ENCODE results near the gene SRRM4.

Gene SRRM4

DNA sequence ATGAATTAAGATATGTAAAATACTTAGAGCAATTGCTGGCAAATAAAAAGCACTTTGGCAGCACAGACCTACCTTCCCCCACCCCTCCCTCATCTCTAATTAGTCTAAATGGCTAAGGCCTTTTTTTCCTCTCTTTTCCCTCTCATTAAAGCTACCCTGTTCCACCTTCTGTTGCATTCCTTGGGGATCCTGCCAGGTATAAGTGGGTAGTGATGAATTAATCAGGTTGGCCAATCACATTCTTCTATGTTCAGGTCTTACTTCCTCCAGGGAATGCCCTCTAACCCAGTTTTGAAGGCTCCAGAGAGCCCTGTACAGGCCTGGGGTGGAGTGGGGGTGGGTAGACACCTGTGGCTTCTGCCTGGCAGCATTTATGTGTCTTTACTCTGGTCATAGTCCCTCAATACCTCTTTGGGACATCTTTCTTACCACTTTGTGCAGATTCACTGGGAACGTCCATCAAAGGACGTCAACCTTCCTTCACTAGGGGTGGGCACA is 225.8 kb downstream of the SRRM4 start:
- ATAC-seq (ENCODE audit: low read depth): no peak
- H3K9me3 Mint-ChIP-seq: peaks cover 1% of the 10 kb centered on the region
- no peaks in the 10 kb centered on the region for H3K36me3 Mint-ChIP-seq
- no peak for DNase-seq (ENCODE audit: low spot score in 2 of 2)
- H3K27ac Mint-ChIP-seq: no peak overlapping the region
- no peaks in the 10 kb centered on the region for H3K4me1 Mint-ChIP-seq
- H3K27me3 Mint-ChIP-seq: no peaks in the 10 kb centered on the region
- H3K4me3 Mint-ChIP-seq: no peak overlapping the region

DNA sequence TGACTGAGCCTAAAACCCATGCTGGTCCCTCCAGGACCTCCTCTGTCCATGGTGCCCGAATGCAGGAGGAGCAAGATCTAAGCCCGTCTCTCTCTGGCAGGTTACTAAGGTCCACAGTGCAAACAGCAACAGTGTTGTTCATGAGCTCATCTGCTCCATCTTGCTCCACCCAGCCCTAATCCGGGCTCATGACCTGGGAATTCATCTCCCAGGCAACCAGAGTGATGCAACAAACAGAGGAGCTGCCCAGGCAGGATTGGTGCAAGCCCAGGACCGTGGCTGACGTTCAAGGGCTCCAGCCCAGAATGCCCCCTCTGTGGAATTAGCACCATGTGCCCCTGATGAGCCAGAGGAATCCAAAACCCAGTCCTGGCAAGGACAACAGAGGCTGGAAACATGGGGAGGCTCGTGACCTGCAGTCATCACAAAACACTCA is 227.3 kb downstream of the SRRM4 start:
- Mint-ChIP-seq H3K9me3 (peaks cover 1% of the 10 kb centered on the region), H3K27me3 (no peaks in the 10 kb centered on the region), H3K4me3 (no peak overlapping the region), H3K36me3 (no peaks in the 10 kb centered on the region), H3K27ac (no peak overlapping the region), H3K4me1 (no peaks in the 10 kb centered on the region)
- ATAC-seq (ENCODE audit: low read depth) (no peak), DNase-seq (ENCODE audit: low spot score in 2 of 2) (no peak)

DNA sequence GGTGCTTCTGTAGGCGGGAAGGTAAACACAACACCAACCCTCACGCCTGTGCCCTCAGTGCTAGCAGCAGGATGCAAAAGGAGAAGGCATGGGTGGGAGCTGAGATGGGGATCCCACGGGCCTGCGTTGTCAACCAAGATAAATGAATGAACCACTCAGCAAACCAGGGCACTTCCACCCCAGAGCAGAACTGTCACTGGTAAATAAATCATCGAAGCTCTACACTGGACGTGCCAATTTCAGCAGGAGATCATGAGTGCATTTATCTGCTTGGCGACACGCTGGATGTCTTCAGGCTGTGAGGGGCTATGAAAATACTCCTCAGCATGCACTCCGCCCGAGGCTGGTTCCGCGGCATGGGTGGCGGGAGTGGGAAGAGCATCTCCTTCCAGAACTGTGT is 230.5 kb downstream of the SRRM4 start:
- no peaks in the 10 kb centered on the region for H3K4me1 Mint-ChIP-seq
- DNase-seq (ENCODE audit: low spot score in 2 of 2) (no peak), ATAC-seq (ENCODE audit: low read depth) (no peak)
- H3K36me3 Mint-ChIP-seq: no peaks in the 10 kb centered on the region
- H3K4me3 Mint-ChIP-seq: no peak overlapping the region
- no peak overlapping the region for H3K27ac Mint-ChIP-seq
- H3K9me3 Mint-ChIP-seq: peaks cover 1% of the 10 kb centered on the region
- H3K27me3 Mint-ChIP-seq: no peaks in the 10 kb centered on the region

Data from memory B cell (primary cell).